Hypothalamus (tissue), 51 donors: ENCODE measurements around the gene ISG20.
"Not testable (repeated sequence)": the region's sequence is repeated elsewhere in the genome, so short reads cannot be mapped to it uniquely, and the experiment has no call there.

ENCODE experiments used
- DNase-seq, 51 donors: peaks; one replicate each; lab custom pipeline; 2025; lab: John Stamatoyannopoulos, UW

Gene ISG20

GRCh38 chr15:88617790-88618189, 21.0 kb upstream of the ISG20 start:
- no peak for DNase-seq

GRCh38 chr15:88618686-88619085, 20.1 kb upstream of the ISG20 start:
- DNase-seq, result no peak

- no peak for DNase-seq
Observed at GRCh38 chr15:88619796-88620195, 19.0 kb upstream of the ISG20 start.

GRCh38 chr15:88620995-88621772, 17.6 kb upstream of the ISG20 start, which contains the start of gene AEN:
Gene AEN (plus strand): TSS chr15:88621340. CDS start chr15:88626210, 4,870 bp downstream.
- DNase-seq, result peak; percentile 34 to 97 (median 91)

GRCh38 chr15:88621789-88622604, 16.8 kb upstream of the ISG20 start:
- peak in 1 of 51 donors; percentile 12 for DNase-seq

- no peak for DNase-seq
Observed at GRCh38 chr15:88622605-88622975, 16.2 kb upstream of the ISG20 start.

GRCh38 chr15:88623061-88623460, 15.8 kb upstream of the ISG20 start:
- no peak for DNase-seq

- DNase-seq, result no peak
Observed at GRCh38 chr15:88623632-88624031, 15.2 kb upstream of the ISG20 start.

- DNase-seq, result peak in 4 of 51 donors; percentile 16 to 33 (median 23)
Observed at GRCh38 chr15:88624156-88624970, 14.5 kb upstream of the ISG20 start.

GRCh38 chr15:88624971-88625490, 13.8 kb upstream of the ISG20 start:
- DNase-seq, result no peak

GRCh38 chr15:88625943-88626741, 12.7 kb upstream of the ISG20 start:
- DNase-seq, result no peak

- DNase-seq, result no peak
Observed at GRCh38 chr15:88627463-88627862, 11.4 kb upstream of the ISG20 start.

- DNase-seq, result no peak
Observed at GRCh38 chr15:88628018-88628654, 10.7 kb upstream of the ISG20 start.

GRCh38 chr15:88629071-88629470, 9.7 kb upstream of the ISG20 start:
- no peak for DNase-seq

GRCh38 chr15:88630141-88630721, 8.6 kb upstream of the ISG20 start:
- DNase-seq, result no peak

- DNase-seq, result no peak
Observed at GRCh38 chr15:88630798-88631463, 7.9 kb upstream of the ISG20 start.

- no peak for DNase-seq
Observed at GRCh38 chr15:88631464-88632028, 7.3 kb upstream of the ISG20 start.

GRCh38 chr15:88632797-88633196, 6.0 kb upstream of the ISG20 start:
- not testable (repeated sequence) for DNase-seq
